Measurements from ENCODE around the gene CREBRF. TPM values are rescaled to one million over a fixed set of nuclear protein-coding genes. Genes with fewer than 3 reads are reported as not detected.

The CREBRF gene
- total and polyA plus RNA-seq, 2 of the 8 experiments (the other 6 are each of a cell fraction or from before 2014, with no cell fraction given) = 1.2 to 4.7 TPM

- Histone ChIP-seq H2BK12ac (ENCODE audit: low read depth, low read length) (no peak overlapping the region; the same call in 1 of the 2 replicates), H3K18ac (ENCODE audit: extremely low read depth, low read length) (no peak overlapping the region), H4K8ac (ENCODE audit: extremely low read depth, insufficient read depth, low read length) (no peak overlapping the region; the same call in 1 of the 2 replicates), H3K79me1 (ENCODE audit: low read depth, low read length) (no peaks in the 10 kb centered on the region), H3K36me3 (ENCODE audit: control insufficient read depth in 2 of 4, insufficient read depth in 4 of 4, low read length in 3 of 4) (peaks cover 0 to 3% (median 0%) of the 10 kb centered on the region in 4 experiments; a peak in 1 of 8 replicates), H3K79me2 (ENCODE audit: control insufficient read depth in 1 of 2, insufficient read depth in 2 of 2, low read length in 2 of 2) (no peaks in the 10 kb centered on the region), H3K4ac (replicated peaks; ENCODE audit: insufficient read length, low read depth, low read length) (no peak overlapping the region), H2AFZ (ENCODE audit: low read length) (no peak overlapping the region), H3K56ac (replicated peaks; ENCODE audit: insufficient read length, low read depth, low read length) (no peak overlapping the region), H2BK5ac (ENCODE audit: low read depth, low read length) (no peak overlapping the region), H3K4me3 (ENCODE audit: extremely low read depth in 1 of 4, insufficient read depth in 2 of 4, low read depth in 3 of 4, low read length in 4 of 4) (no peak overlapping the region), H3K23ac (ENCODE audit: insufficient read length) (no peak overlapping the region), H4K5ac (ENCODE audit: insufficient read length, low read depth, low read length) (no peak overlapping the region), H3K23me2 (ENCODE audit: low read depth, low read length) (peaks cover 2% of the 10 kb centered on the region; the same call in 1 of the 2 replicates), H3K27me3 (replicated peaks in 1 of 4; ENCODE audit: control insufficient read depth in 3 of 4, extremely low read depth in 1 of 4, insufficient read depth in 3 of 4, low read length in 3 of 4) (no peaks in the 10 kb centered on the region), H2AK5ac (ENCODE audit: low read depth, low read length) (no peak overlapping the region), H3K9ac (replicated peaks in 1 of 4; ENCODE audit: extremely low read depth in 1 of 4, low read depth in 3 of 4, low read length in 3 of 4) (no peak overlapping the region), H2BK20ac (ENCODE audit: low read length) (no peak overlapping the region), H4K20me1 (replicated peaks in 1 of 2; ENCODE audit: control insufficient read depth in 1 of 2, insufficient read depth in 2 of 2, low read length in 2 of 2) (no peaks in the 10 kb centered on the region), H4K91ac (replicated peaks; ENCODE audit: insufficient read length, low read length) (no peak overlapping the region), H2BK120ac (replicated peaks; ENCODE audit: low read depth, low read length) (no peak overlapping the region), H3K4me2 (ENCODE audit: insufficient read depth in 1 of 2, low read depth in 2 of 2, low read length in 2 of 2) (no peak overlapping the region), H3K4me1 (replicated peaks in 1 of 4; ENCODE audit: control insufficient read depth in 3 of 4, insufficient read depth in 4 of 4, low read length in 3 of 4) (peaks cover 5 to 9% (median 8%) of the 10 kb centered on the region in 4 experiments; a peak in 6 of 7 replicates), H2BK15ac (ENCODE audit: low read length) (no peak overlapping the region), H3K14ac (ENCODE audit: insufficient read length) (no peak overlapping the region), H3K27ac (ENCODE audit: low read depth, low read length) (no peak overlapping the region), H3K9me3 (ENCODE audit: insufficient read depth in 2 of 2, low read depth in 1 of 2, low read length in 1 of 2) (no peaks in the 10 kb centered on the region)
- CTCF ChIA-PET (ENCODE audit: partially characterized antibody) = interaction anchor here (0.7 to 1.1 kb wide), 2 partner anchors 116 to 129 kb away, joined by 3 read pairs; no protein-coding TSS in a partner anchor
- no peak for TF ChIP-seq RBBP5 (IDR thresholded peaks at IDR 0.05; ENCODE audit: borderline replicate concordance, low read depth, low read length)
- TF ChIP-seq SIX5 (IDR thresholded peaks at IDR 0.05; ENCODE audit: low read depth, low read length) = no peak
- TF ChIP-seq CEBPB (IDR thresholded peaks at IDR 0.05; ENCODE audit: low read depth, low read length) = no peak
- TF ChIP-seq, protein P1, sequence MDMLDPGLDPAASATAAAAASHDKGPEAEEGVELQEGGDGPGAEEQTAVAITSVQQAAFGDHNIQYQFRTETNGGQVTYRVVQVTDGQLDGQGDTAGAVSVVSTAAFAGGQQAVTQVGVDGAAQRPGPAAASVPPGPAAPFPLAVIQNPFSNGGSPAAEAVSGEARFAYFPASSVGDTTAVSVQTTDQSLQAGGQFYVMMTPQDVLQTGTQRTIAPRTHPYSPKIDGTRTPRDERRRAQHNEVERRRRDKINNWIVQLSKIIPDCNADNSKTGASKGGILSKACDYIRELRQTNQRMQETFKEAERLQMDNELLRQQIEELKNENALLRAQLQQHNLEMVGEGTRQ (IDR thresholded peaks at IDR 0.05; ENCODE audit: low read length) = no peak
- no peak for TF ChIP-seq RFX5 (IDR thresholded peaks at IDR 0.05; ENCODE audit: borderline replicate concordance, low read depth, low read length)
- no peak for TF ChIP-seq PHF8 (conservative IDR thresholded peaks at IDR 0.05; ENCODE audit: low read depth, low read length)
- no peak for TF ChIP-seq BACH1 (IDR thresholded peaks at IDR 0.05; ENCODE audit: low read length)
- TF ChIP-seq SP4 (IDR thresholded peaks at IDR 0.05; ENCODE audit: low read length) = no peak
- TF ChIP-seq TBP (IDR thresholded peaks at IDR 0.05; ENCODE audit: low read depth, low read length) = no peak
- no peak for TF ChIP-seq KDM5A (IDR thresholded peaks at IDR 0.05; ENCODE audit: low read length)
- TF ChIP-seq MAX (IDR thresholded peaks at IDR 0.05) = no peak
- no peak for TF ChIP-seq RAD21 (IDR thresholded peaks at IDR 0.05 in 1 of 2, conservative IDR thresholded peaks at IDR 0.05 in 1 of 2; ENCODE audit: low read depth in 2 of 2, low read length in 2 of 2)
- POLR2A ChIA-PET (ENCODE audit: partially characterized antibody) = interaction anchor here (0.8 kb wide), 1 partner anchor 9 kb away, joined by 3 read pairs; no protein-coding TSS in a partner anchor
- FAIRE-seq = no peak
- DNase-seq (ENCODE audit: low read depth in 1 of 2, low spot score in 2 of 2) = no peak
- 89% methylated on average over 7 of the region's 8 CpGs; no CpG with 5 or more reads in 1 of the 2 experiments for WGBS, 2 experiments (ENCODE audit: extremely low coverage in 1 of 2, insufficient coverage in 1 of 2, insufficient read length in 1 of 2, insufficient replicate concordance in 2 of 2, low coverage in 1 of 2, low lambda C conversion rate in 2 of 2, missing lambda C conversion rate in 1 of 2)
Measured at GRCh38 chr5:173143567-173143966, 87.4 kb downstream of the CREBRF start.

All from H1 (cell line).